ENCODE data around the gene ARRDC1.

Gene ARRDC1

DNA sequence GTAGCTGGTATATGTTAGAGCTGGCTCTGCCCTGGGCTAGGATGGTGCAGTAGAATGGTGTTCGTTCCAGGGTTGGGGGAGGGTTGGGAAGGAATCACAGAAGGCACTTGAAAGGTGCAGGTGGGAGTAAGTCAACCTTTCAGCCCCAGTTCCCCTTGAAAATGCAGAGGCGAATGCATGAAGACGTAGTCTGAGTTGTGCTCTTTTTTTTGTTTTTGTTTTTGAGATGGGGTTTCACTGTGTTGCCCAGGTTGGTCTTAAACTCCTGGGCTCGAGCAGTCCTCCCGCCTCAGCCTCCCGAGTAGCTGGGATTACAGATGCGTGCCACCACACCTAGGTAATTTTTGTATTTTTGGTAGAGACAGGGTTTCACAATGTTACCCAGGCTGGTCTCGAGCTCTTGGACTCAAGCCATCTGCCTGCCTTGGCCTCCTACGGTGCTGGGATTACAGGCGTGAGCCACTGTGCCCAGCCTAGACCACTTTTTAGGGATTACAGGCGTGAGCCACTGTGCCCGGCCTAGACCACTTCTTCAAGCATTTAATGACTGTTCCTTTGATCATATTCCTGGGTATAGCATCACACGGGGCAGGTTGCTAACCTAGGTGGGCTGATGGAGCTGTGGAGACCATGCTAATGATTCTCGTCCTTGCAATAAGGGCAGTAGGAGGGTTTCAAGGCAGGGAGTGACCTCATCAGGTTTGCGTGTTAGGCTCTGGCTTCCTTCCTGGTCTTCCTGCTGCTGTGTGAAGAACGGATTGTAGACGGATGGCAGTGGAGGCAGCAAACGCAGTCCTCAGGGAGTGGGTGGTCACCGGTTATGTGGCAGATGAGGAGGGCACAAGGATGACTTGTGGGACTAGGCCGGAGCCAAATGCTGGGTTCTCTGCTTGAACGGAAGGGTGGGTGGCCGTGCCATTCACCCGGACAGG is 27.0 kb downstream of the ARRDC1 start:
- no peak for DNase-seq

DNA sequence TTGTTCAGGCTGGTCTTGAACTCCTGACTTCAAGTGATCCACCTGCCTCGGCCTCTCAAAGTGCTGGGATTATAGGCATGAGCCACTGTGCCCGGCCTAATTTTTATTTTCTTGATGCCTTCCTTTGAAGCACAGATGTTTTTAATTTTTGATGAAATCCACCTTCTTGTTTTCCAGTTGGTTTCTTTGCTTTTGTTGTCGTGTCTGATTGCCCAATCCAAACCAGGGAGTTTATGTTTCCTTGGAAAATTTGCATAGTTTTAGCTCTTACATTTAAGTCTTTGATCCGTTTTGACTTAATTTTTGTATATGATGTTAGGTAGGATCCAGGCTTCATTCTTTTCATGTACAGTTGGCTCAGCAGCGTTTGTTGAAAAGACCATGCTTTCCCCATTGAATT is 28.5 kb downstream of the ARRDC1 start:
- no peak for DNase-seq

DNA sequence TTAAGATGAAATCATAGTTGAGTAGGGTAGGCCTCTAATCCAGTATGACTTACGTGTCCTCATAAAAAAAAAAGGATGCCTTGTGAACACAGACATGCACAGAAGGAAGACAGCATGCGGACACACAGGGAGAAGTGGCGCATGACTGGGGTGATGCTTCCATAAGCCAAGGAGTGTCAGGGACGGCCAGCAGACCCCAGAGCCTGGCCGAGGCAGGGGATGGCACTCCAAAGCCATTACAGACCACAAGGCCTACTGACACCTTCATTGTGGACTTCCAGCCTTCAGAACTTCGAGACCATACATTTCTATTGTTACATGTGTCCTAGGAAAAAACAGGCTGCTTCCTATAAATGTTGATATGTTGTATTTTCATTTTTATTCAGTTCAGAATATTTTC is 33.2 kb downstream of the ARRDC1 start:
- no peak for DNase-seq

DNA sequence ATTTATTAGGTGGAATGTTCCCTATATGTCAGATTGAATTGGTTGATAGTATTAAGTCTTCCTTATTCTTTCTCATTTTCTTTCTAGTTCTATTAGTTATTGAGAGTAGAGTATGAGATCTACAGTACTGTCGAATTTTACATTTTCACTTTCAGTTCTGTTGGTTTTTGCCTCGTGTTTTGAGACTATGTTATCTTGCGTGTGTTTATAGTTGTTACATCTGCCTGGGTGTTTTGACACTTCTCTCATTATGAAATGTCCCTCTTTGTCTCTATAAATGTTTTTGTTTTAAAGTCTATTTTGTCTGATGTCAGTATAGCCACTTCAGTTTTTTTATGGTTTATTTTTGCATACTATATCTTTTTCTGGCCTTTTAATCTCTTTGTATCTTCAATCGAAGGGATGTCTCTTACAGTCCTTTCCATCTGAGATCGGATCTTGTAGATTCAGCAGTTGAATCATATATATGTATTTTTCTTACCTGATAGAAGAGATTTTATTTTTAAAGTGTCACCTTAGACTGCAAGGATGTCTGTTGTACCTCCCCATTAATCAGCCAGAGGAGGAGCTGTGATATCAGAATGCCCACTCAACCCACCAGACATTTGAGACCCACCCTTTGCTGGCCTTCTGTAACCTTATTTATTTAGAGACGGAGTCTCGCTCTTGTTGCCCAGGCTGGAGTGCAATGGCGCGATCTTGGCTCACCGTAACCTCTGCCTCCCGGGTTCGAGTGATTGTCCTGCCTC is 34.0 kb downstream of the ARRDC1 start:
- DNase-seq: no peak

DNA sequence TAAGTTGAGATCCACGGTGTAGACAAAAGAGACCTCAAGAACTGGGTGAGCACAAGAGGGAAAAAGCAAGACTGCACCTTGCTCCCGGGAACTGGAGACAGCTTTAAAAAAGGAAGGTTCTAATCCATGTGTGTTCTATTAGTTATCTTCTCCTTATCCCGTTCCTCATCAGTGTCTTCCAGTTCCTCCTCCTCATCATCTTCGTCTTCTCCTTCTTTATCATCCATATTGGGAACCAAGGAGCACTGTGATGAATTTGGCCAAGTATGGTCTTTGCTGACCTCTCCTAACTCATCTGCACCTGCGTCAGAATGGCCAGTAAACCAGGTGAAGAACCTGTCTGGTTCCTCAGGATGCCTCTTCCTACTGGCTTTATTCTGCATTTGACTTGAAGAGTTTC is 35.4 kb downstream of the ARRDC1 start:
- no peak for DNase-seq

DNA sequence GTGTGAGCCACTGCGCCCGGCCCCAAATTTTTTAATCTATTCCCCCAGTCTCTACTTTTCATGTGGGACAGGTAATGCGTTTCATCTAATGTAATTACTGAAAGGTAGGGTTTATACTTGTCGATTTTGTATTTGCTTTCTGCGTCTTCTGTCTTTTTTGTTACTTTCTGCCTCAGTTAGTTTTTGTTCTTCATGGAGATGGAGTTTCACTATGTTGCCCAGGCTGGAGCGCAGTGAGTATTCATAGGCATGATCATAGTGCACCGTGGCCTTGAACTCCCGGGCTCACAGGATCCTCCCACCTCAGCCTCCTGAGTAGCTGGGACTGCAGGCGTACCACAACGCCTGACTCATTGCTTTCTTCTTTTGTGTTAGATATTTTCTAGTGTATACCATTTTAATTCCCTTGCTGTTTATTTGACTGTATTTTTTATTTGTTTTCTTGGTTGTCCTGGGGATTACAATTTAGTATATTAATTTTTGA is 36.7 kb downstream of the ARRDC1 start:
- no peak for DNase-seq

DNA sequence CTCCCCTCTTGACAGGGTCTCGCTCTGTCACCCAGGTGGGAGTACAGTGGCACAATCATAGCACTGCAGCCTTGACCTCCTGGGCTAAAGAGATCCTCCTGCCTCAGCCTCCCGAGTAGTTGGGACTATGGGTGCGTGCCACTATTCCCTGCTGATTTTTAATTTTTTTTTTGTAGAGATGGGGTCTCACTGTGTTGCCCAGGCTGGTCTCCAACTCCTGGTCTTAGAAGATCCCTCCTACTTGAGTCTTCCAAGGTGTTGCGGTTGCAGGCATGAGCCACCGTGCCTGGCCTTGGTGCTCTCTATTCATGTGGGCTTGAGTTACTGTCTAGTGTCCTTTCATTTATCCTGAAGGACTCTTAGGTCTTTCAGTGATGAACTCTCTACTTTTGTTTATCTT is 37.4 kb downstream of the ARRDC1 start:
- DNase-seq: no peak

DNA sequence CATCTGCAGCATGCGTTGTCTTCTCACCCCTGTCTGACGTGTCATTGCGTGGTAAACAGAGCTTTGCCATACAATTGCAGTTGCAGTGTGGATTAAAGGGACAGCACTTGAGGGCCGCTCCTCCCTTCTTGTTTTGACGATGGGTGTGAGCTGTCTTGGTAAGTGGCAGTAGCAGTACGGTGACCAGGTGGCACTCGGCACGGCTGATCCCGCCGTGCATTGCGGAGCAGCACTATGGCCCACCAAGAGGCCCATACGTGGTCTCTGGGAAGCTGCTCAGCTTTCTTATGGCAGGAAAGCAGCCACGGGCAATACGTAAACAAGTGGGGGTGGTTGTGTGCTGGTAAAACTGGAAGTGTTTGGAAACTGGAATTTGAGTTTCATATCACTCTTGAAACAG is 38.4 kb downstream of the ARRDC1 start:
- no peak for DNase-seq

DNA sequence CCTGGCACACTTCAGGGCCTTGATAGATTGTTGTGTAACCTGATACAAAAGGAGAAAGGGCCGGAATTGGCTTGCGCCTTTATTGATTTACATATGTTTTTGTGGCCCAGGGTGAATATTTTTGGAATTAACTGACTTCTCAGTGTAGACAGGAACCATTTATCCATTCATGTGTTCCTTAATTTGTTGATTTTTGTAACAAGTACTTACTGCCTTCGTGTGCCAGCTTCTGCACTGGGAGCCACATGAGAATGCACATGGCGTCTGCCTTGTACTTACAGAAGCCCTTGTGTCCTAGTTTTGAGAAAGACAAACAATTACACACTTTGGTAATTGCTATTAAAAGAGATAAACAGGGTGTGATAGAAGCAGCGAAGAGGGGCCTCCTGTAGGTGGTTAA is 39.7 kb downstream of the ARRDC1 start:
- DNase-seq: no peak

DNA sequence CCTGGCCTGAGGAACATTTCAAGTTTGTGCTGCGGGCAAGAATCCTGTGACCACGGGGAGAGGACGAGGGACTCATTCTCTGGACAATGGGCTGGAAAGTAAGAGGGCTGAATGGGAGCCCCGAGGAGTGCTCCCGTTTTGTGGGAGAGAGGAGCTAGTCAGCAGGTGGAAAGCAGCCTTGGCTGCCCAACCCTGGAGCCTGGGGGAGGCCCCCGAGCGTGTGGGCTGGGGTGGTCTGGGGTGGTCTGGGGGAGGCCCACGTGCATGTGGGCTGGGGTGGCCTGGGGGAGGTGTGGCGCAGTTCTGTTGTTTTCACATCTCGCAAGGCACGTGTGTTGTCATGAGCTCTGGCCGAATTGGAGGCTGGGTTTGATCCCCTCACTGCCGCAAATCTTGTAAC is 40.9 kb downstream of the ARRDC1 start:
- no peak for DNase-seq

DNA sequence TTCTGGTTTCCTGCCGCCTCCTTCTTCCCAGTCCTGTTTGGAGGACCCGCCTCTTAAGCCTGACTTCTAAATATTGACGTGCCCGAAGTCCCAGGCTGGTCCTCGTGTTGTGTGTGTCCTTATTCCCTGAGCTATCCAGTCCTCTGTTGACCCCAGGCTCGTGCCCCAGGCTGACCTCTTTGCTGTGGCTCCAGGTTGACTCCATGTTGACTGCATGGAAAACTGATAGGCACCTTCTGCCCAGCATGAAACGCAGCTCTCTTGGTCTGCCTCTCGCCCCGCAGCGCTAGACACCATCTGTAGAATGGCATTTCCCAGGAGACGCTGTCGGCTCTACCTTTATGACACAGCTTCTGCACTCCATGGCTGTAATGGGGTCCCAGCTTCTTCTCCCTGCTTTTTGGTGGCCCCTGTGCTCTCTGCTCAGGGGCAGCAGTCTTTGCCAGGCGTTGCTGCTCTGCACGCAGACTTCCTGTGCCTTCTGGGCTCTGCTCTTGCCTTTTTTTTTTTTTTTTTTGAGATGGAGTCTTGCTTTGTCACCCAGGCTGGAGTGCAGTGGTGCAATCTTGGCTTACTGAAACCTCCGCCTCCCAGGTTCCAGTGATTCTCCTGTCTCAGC is 41.7 kb downstream of the ARRDC1 start:
- DNase-seq: no peak

DNA sequence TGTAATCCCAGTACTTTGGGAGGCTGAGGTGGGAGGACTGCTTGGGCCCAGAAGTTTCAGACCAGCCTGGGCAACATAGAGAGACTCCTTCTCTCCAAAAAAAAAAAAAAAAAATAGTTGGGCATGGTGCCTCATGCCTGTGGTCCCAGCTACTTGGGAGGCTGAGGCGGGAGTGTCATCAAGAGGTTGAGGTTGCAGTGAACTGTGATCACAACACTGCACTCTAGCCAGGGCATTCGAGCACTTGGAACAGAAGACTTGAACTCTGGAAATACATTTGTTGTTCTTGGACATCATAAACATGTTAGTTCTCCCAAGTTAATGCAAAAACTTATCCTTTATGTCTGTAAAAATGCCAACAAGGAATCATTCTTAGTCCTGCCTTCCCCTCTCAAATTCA is 42.9 kb downstream of the ARRDC1 start:
- DNase-seq: no peak

DNA sequence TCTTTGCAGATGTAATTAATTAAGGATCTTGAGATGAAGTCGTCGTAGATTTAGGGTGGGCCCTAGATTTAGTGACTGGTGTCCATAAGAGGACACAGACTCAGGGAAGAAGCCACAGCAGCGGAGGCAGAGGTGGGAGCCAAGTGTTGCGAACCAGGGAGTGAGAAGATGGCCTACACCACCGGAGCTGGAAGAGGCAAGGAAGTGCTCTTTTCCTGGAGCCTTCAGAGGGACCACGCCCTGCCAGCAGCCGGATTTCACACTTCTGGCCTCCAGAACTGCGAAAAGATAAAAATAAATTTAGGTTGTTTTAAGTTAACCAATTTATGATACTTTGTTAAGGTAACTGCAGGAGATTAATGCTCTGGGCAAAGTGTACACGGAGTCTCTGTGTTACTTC is 44.1 kb downstream of the ARRDC1 start:
- DNase-seq: no peak

DNA sequence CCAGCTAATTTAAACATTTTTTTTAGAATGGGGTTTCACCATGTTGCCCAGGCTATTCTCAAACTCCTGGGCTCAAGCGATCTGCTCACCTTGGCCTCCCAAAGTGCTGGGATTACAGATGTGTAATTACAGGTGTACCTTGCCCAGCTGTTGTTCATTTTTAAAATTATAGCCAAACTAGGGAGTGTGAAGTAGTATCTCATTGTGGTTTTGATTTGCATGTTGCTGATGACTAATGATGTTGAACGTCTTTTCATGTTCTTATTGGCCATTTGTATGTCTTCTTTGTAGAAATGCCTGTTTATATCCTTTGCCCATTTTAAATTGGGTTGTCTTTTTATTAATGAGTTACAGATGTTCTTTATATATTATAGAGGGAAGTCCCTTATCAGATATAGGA is 44.8 kb downstream of the ARRDC1 start:
- no peak for DNase-seq

DNA sequence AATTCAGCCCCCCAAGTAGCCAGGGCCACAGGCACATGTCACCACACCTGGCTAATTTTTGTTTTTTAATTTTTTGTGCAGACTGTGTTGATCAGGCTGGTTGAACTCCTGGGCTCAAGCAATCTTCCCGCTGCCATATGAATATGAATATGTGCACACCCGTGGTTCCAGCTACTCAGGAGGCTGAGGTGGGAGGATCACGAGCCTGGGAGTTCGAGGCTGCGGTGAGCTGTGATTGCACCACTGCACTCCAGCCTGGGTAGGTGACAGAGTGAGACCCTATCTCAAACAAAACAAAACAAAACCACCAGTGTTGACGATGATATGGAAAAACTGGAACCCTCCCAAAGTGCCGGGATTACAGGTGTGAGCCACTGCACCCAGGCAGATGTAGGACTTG is 45.3 kb downstream of the ARRDC1 start:
- DNase-seq: no peak

DNA sequence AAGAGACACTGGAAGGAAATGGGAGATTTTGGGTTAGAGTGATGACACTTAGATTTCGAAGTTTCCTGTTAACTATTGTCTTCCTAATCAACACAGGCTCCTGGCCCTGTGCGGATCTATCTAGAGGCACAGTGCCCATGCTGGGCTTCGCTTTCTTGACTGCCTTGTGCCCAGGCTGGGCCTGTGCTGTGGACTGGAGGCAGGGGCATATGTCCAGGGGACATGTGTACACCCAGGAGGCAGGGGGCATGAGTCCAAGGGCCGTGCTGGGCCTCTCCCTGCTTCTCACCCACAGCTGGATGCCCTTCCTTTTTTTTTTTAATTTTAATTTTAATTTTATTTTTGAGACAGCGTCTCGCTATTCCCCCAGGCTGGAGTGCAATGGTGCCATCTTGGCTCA is 50.9 kb downstream of the ARRDC1 start:
- no peak for DNase-seq

DNA sequence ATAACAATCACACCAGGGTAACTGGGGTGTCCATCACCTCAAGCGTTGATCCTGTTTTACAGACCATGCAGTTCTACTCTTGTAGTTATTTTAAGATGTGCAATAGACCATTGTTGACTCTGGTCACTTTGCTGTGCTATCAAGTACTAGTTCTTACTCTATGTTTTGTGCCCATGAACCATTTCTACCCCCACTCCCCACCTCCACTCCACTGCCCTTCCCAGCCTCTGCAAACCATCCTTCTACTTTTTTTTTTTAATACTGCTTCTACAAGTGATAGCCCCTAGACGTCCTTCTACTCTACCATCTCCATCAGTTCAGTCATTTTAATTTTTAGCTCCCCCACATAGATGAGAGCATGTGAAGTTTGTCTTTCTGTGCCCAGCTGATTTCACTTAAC is 52.1 kb downstream of the ARRDC1 start:
- no peak for DNase-seq

DNA sequence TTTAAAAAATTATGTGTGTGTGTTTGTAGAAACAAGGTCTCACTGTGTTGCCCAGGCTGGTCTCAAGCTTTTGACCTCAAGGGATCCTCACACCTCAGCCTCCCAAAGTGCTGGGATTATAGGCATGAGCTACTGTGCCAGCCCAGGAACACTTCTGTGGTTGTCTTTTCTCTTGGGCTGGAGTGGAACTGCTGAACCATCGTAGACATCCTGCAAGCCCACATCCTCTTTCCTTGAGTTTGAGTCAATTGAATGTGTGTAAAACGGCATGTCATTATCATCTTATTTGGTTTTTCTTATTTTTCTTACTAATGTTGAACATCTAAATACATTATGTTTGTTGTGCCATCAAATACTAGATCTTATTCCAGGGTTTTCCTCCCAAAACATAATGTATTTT is 53.3 kb downstream of the ARRDC1 start:
- no peak for DNase-seq

DNA sequence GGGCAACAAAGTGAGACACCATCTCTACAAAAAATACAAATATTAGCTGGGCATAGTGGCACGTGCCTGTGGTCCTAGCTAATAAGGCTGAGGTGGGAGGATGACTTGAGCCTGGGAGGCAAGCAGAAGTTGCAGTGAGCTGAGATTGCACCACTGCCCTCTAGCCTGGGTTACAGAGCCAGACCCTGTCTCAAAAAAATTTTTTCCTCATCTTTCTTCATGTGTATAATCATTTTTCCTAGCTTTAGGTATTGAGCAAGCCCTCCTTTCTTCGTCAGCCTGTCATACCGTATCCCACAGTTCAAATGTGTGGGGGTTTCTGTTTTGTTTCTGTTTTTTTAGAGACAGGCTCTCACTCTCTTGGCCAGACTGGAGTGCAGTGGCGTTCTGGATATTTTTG is 54.7 kb downstream of the ARRDC1 start:
- no peak for DNase-seq

DNA sequence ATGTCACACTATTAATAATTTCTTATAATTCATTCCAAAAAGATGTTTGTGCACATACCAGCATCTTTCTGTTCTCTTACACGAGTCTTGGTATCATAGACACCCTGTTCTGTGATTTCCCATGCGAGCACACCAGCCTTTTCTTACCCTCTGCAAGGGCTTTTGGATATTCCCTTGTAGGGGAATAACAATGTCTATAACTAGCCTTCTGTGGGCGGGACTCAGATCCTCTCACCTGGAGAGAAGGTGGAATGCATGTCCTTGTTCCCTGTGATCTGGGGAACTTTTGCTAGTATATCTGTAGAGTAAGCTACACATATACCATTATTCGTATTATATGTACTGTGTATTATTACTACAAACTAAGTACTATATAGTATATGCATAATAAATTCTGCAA is 58.1 kb downstream of the ARRDC1 start:
- no peak for DNase-seq

DNA sequence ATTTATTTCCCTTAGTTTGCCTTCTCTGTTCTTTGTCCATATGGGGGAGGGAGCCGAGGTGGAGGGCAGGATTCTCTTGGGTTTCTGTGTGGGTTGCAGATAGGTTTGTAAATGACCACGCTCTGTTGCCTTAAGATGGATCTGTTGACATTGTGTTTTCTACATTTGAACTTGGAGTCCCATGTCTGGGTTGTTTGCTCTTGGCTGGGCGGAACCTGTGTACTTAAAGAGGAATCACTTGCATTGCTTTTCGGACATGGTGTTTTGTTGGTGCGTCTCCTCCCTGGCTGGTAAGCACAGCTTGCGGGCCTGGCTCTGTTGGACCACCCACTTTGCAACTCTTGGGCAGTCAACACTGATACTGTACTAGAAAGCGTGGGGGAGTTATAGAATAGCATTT is 59.2 kb downstream of the ARRDC1 start:
- DNase-seq: no peak
